NCI-H2107 treated with DMSO at 0.1 percent for 48 hours (cell line): ENCODE results near the gene GLO1.

Experiments
- DNase-seq: peaks from one replicate; lab custom pipeline; 2025; ENCODE audit not compliant: unreplicated experiment; lab: John Stamatoyannopoulos, UW

GLO1 gene

DNA sequence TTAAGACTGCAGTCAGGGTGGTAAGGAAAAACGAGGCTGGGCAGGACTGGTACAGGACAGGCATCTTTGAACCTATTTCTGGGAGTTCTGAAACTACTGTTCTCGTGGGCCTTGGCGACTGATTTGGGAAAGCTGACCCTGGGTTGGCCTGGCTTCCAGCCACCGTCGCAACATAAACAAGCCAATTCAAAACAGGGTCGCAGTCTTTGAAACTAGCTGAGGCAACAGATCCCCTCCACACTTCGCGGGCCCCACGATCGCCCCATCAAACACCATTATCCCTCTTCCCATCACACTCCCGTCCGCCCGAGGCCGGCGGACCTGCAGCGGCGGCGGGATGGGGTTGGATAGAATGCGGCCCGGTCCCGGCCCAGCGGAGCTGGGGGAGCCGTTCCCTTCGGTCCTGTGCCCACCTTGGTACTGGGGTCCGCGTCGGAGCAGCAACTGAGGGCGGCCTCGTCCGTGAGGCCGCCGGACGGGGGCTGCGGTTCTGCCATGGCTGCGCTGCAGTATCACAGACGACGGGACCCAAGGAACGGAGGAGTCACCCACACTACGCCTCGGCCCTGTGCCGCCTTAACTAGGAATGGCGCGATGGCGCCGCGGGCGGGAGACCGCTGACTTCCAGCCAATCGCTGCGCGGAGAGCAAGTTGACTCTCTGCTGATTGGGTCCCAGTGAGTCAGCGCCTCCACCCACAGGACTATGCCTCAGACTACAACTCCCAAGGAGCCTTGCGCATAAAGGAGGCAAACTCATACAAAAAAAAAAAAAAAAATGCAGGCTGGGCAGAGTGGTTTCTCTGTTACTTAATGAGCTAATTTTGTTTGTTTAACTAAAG, at the start of gene GLO1:
GLO1 (minus strand) TSS at position 588 of the 840 bp plus-strand sequence; CDS start at position 497, 91 bp downstream.
- peak; percentile 64 for DNase-seq

DNA sequence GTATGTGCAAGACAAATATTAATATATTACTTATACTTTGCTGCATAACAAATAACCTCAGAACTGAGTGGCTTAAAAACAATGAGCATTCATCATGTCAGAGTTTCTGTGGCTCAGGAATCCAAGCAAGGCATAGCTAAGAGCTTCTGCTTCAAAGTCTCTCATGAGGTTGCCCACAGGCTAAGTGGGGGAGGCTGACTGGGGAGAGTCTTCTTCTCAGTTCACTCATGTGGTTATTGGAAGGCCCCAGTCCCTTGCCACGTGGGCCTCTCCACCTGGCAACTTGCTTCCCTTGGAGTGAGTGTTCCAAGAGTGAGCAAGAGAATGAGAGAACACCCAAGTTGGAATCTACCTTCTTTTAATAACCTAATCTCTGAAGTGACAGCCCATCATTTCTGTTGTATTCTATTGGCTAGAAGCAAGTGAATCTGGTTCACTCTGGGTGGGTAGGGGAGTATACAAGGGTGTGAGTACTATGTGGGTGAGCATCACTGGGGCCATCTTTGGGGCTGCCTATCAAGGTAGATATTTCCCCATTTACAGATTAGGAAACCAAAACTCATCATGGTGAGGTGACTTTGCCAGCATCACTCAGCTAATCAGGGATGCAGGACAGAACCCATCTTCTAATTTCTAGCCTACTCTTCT, 48.1 kb upstream of the GLO1 start:
- DNase-seq = no peak

DNA sequence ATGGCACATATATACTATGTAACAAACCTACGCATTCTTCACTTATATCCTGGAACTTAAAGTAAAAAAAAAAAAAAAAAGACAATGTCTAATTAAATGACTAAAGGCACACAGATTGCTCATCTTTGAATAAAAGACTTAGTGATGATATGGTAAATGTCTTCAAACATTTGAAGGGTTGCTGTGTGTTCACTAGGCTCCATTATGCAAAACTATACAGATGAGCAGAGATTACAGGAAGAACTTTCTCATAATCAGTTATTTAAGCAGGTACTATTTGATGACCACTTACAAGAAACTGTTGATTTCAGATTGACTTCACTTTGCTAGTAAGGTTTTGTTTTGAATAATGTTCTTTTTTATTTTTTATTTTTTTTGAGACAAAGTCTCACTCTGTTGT, 46.5 kb upstream of the GLO1 start:
- DNase-seq = no peak

DNA sequence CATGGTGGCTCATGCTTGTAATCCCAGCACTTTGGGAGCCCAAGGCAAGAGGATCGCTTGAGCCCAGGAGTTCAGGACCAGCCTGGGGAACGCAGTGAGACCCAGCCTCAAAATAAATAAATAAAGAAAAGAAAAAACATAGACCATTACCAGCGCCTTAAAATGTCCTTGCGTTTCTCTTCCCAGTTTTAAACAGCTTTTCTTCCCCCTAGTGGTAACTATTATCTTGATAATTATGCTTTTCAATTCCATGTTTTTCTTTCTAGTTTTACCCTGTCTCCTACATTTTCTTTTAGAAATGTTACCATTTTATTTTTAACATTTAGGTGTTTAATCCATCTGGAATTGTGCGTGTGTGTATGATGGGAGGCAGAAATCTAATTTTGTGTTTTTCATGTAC, 36.6 kb upstream of the GLO1 start:
- DNase-seq = no peak

DNA sequence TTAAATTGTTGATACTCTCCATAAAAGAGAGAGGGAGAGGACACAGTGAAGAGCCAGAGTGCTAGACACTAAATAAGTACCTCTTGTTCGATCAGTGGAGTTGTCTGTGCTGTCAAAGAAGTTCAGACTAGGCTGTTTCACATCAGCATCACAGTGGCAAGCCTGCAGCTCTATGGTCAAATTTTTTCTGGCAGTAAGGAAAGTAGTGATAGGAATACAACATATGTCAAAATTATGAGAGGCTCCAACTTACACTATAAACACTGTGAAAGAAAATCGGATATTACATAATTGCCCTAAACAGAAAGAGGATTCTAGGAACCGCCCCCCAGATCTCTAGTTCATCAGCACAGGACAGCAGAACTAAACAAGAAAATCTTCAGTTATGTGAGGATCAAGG, 35.3 kb upstream of the GLO1 start:
- no peak for DNase-seq

DNA sequence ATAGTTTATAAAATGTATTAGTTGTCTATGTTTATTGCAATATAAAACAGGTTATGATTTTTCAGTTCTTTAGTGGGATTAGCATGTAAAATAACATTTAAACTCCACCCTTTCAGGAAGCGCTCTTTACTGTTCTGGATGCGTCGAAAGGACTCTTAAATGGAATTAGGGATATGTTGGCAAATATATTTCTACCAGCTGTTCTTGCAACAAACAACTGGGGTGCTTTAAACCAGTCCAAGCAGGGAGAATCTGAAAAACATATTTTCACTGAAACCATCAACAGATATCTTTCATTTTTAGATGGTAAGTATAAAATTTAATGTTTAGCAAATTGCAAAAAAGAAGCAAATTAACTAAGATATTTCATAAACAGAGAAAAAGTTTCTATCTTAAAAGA, 34.0 kb upstream of the GLO1 start:
- no peak for DNase-seq

DNA sequence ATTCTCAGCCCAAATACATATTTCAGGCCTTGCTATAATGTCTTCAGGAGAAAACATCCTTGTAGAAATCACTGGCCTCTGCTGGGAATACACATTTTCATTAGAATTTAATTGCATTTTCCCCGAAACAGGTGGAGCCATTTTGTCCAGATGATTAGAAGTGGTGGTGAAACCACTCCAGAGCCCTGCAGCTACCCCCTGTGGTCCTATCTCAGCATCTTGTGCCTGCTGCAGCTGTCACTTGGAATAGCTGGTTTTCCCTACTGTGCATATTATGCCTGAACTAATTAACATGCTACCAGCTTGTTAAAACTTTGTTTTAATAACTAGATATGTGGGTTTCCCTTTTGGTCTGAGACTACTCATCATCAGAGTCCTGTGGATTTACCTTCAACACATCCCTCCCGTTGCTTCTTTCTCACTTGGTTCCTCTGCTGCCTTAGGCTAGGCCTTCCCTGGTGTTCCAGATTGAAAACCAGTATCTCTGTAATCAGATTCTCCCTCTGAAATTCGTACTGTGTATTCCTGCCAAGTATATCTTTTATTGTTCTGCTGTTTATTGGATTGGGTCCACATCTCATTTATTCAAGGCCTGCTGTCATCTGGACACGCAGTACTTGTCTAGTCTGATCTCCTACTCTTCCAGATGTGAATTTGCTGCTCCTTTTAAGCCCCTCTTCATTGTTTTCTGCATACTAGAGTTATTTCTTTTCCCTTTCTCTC, 27.4 kb upstream of the GLO1 start:
- DNase-seq = peak; percentile 3

DNA sequence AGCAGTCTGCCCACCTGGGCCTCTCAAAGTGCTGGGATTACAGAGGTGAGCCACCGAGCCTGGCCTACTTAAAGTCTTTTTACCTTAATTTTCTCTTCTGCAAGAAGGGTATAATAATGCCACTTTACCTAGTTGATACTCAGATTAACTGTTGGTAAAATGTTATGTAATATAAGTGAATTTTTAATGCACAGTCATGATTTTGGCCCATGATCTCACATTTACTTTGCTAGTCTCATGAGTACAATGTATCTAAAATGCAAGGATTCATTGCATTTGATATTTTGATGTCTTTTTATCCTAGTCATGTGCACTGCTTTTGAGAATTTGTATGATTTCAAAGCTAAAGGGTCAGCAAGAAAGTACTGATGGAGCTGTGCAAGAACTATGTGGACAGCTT, 25.3 kb upstream of the GLO1 start:
- DNase-seq = no peak

DNA sequence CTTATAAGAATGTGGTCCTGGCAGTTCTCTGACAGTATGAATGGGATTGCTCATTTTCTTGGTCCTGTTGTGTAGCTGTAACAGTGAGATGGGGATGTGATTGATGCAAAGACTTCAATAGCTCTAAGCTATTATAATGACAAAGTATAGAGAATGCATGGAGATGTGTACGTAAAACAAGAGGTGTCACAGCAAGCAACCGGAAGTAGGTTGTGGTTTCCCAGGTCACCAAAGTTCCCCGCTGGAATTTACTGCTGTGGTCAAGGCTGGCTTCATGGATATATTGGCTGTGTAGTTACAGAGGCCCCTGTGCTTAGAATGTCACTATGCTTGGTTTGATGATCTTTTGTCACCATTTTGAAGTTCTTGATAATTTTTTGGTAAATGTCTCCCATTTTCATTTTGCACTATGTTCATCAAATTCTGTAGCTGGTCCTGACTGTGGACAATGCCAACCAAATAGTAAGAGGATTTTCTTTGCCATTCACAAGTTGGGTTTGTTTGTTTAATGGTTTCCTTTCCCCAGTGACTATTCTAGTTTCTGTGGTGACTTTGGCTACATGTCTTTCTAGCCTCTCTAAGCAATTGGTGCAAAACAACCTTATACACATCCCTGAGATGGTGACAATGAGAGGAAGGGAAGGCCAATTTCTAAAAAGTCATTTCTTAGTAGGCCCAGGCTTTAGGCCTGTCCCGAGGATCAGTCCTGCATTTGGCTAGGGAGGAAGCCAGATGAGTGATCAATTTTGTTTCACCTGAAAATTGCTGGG, 22.7 kb upstream of the GLO1 start:
- no peak for DNase-seq

DNA sequence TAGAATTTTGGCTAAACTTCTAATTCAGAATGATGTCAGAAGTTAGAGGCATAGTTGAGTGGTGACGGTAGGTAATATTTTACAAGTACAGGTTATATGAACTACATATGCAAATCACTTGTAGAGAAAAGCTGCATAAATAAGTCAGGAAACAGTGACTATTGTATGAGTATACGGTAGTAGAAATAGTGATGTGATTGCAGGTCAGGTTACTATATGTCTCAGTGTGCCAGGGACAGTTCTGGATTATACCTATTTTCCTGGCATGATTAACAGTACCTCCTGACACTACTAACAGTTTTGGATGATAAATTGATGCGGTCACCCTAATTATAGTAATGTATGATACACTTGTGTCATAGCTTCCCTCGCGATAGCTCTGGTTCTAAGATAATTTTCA, 21.4 kb upstream of the GLO1 start:
- no peak for DNase-seq

DNA sequence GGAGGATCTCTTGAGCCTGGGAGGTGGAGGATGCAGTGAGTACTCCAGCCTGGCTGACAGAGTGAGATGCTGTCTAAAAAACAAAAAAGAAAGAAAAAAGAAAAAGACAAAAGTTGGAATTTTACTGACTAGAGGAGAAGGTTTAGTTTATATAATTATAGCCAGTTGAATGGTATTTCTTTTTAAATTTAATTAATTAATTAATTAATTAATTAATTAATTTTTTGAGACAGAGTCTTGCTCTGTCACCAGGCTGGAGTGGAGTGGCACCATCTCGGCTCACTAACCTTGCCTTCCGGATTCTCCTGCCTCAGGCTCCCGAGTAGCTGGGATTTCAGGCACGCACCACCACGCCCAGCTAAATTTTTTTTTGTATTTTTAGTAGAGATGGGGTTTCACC, 20.8 kb upstream of the GLO1 start:
- no peak for DNase-seq

DNA sequence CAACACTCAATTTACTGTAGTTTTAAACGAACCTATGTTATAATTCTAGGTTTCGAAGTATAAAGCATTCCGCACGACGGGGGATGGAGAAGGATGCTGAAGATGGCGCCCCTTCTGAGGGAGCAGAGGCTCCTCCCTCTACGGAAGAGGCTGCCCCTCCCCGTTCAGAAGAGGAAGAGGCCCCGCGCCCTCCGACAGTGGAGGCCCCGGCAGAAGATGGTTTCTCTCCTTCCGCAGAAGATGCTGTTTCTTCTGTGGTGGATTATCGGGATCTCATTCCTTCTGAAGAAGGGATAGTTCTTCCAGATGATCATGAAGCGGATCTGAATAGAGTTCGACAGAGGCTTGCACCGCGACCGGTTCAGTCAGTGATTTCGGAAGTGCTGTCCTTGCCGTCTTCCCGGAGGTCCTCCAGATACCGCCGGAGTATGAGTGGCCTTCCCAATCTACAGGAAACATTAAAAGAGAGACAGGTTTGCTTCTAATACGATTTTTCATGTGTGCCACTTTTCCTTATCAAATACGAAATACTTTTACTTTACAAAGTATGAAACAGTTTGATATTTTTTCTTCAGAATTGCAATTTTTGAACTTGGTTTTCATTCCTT, 19.9 kb upstream of the GLO1 start:
- DNase-seq = no peak

DNA sequence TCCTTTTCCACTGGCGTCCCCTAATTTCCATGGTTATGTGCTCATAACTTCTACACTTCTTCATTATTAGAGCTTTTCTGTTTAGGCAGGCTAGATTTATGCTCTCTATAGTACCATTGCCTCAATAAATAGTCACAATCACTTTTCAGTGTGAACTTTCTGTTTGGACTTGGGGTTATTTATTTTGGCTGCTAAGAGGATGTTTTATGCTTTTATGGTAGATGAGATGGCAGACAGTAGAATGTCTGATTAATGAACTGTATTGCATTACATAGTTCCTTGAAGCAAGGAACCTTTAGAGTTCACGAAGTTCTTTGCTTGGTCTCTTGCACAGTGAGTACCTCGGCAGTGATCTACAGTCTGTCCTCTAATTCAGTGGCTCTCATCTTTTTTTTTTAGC, 19.1 kb upstream of the GLO1 start:
- DNase-seq = no peak

DNA sequence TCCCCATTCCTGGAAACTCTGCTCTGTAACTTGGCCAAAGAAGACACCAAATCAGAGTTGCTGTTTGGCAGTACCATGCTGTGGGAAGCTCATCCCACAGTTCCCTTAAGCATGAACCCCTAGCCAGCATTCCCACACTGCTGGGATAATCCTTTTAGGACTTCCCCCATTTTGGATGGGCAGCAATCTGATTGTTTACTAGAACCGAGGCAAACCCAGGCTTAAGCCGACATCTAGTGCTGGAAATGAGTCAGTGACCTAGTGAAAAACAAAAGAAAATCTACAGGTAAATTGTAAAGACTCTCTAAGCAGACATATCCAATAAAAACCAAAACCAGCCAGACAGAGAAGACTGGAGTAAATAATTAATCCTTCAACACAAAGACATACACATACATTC, 17.4 kb upstream of the GLO1 start:
- DNase-seq = no peak

DNA sequence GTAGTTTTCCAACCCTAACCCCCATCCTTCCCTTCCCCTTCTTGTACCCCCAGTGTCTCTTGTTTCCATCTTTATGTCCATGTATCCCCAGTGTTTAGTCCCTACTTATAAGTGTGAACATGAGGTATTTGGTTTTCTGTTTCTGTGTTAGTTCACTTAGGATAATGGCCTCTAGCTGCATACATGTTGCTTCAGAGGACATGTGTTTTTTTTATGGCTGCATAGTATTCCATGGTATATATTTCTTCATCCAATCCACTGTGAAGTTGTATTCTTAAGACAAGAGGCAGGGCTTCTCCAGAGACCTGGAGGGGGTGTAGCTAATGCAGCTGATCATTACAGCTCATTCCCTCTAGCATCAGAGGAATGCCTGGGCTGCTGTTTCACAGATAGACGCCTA, 16.4 kb upstream of the GLO1 start:
- DNase-seq = no peak

DNA sequence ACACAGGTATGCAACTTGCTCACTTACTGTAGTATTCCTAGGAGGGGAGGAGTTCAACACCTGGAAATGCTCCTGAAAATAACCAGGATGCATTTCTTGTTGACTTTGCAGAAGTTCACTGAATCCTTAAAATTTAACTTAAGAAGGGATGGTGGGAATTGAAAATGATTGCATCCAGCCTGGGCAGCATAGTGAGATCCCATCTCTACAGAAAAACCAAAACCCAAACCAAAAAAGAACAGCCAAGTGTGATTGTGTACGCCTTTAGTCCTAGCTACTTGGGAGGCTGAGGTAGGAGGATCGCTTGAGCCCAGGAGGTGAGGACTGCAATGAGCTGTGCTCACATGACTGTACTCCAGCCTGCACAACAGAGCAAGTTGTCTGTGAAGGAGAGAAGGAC, 13.9 kb upstream of the GLO1 start:
- no peak for DNase-seq

DNA sequence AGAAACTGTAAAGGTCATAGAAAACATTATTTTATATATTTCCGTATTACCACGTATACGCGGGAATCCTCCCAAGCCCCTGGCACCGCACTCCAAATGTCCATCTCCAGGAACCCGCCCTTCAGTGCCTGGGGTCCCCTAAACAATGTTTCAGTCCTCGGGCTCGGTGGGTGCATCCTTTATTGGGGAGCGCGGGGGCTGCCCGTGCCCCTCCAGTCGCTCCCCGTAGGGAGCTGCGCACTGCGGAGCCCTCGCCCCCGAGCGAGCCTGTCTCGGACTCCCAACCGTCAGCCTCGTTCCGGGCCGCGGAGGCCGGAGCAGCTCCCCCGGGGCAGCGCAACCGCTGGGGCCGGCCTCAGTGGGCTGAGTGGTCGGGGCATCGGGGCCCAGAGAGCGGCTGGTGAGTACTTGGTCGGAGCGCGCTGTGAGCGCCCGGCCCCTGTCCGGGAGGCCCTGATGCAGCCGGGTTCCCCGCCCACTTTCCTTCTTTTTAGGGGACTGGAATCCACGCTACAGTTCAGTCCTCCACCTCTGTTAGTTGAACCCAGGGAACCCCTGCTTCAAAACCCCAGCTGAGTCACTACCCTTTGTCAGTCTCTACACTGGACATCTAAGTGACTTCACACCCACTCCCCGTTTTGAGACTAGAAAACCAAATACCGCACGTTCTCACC, 12.2 kb upstream of the GLO1 start, which contains the start of gene DNAH8:
DNAH8 (plus strand) TSS at position 296 of the 674 bp plus-strand sequence. CDS start 7,499 bp downstream, outside the sequence.
- DNase-seq = no peak

DNA sequence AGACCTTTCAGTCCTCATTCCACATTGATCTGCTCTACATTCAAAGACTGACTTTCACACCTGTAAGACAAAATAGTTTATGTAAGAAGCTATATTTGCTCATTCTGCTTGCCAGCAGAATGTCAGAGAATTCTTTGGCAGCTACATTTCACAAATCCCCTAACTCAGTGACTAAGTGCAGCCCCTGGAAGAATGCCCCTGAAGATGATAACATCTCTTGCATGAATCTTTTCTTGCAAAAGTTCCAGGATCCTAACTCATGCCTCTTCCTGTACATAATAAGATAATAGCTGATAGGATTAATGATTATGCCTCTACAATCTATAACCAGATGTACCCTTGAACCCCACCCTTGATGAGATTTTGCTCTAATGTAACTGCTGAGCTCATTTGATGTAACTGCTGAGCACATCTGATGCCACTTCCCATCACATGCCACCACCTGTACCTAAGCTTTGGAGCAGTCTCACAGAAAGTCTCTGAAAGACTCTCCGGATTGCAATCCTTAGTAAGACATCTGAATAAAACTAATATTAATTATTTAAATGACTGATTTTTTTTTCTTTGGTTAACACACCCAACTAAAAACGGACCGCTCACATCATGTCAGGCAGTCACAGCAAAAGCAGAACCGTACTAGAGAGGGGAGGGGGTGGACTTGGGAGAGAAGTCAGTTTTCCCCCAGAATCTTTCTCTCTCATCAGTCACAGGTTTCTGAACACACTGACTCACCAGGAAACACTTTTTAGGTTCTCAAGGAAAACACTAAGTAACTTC, 11.5 kb upstream of the GLO1 start:
- no peak for DNase-seq

DNA sequence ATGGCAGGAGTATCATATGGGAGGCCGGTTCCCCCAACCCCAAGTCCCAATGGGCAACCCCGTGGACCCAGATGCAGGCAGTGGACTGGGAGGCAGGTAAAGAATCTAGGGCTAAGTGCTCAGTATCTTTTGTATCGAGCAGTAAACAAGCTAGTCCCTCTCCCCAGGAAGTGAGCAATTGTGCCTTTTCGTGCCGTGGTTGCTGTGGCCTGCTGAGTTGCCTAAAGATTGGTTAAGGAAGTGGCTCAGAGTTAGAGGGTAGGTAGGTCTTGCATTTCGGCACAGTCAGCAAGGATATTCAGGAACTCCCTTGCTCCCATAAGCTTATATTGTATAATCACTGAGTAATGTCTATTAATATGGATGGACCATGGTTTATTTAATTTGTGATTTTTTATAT, 10.9 kb upstream of the GLO1 start:
- DNase-seq = no peak
